Ureter (tissue), 1 donor: Measurements from ENCODE around the gene ZNF213. TPM values are rescaled to one million over a fixed set of nuclear protein-coding genes. Genes with fewer than 3 reads are reported as not detected.
"Not testable (repeated sequence)": the region's sequence is repeated elsewhere in the genome, so short reads cannot be mapped to it uniquely, and the experiment has no call there.

Source experiments
- DNase-seq: peaks from one replicate; pipeline ENCODE4 v3.0.0-alpha.2; 2020; ENCODE audit warnings: low spot score
- total RNA-seq: library from RNA; stranded (reverse); gene quantifications from one replicate; pipeline ENCODE4 v1.2.4, GENCODE V29; 2023
- donor health status: DM: yes; HTN: yes; CAD: no.

Gene ZNF213
- total RNA-seq, 1 donor from 2014 or later, result 12.6 TPM

GRCh38 chr16:3170440-3171180 is 35.8 kb downstream of the ZNF213 start:
- DNase-seq, result no peak

GRCh38 chr16:3171181-3171854 is 36.5 kb downstream of the ZNF213 start:
- DNase-seq, result no peak

GRCh38 chr16:3171855-3172593 is 37.2 kb downstream of the ZNF213 start:
- DNase-seq, result no peak

- no peak for DNase-seq
These were observed 39.2 kb downstream of the ZNF213 start for GRCh38 chr16:3173892-3174617.

GRCh38 chr16:3174618-3175148 is 39.9 kb downstream of the ZNF213 start:
- DNase-seq, result no peak

- no peak for DNase-seq
These were observed 40.6 kb downstream of the ZNF213 start for GRCh38 chr16:3175157-3176093.

GRCh38 chr16:3179651-3180050 is 44.8 kb downstream of the ZNF213 start:
- DNase-seq, result no peak

GRCh38 chr16:3180445-3180878 is 45.6 kb downstream of the ZNF213 start:
- no peak for DNase-seq

- not testable (repeated sequence) for DNase-seq
These were observed 47.4 kb downstream of the ZNF213 start for GRCh38 chr16:3182293-3182607.

- no peak for DNase-seq
These were observed 48.0 kb downstream of the ZNF213 start for GRCh38 chr16:3182608-3183444.

- DNase-seq, result no peak
These were observed 48.8 kb downstream of the ZNF213 start for GRCh38 chr16:3183445-3184139.

GRCh38 chr16:3186946-3187690 is 52.3 kb downstream of the ZNF213 start:
- no peak for DNase-seq

GRCh38 chr16:3187798-3188674 is 53.2 kb downstream of the ZNF213 start, which contains the start of gene OR1F1:
Gene OR1F1, plus strand, starts transcription at chr16:3188204.
- no peak for DNase-seq

- DNase-seq, result no peak
These were observed 53.8 kb downstream of the ZNF213 start for GRCh38 chr16:3188675-3188924.

GRCh38 chr16:3188925-3189825 is 54.3 kb downstream of the ZNF213 start:
- no peak for DNase-seq

- DNase-seq, result no peak
These were observed 55.0 kb downstream of the ZNF213 start for GRCh38 chr16:3189869-3190268.

GRCh38 chr16:3190949-3191353 is 56.1 kb downstream of the ZNF213 start:
- no peak for DNase-seq
